ENCODE results near the gene PLEKHA1.

DNA sequence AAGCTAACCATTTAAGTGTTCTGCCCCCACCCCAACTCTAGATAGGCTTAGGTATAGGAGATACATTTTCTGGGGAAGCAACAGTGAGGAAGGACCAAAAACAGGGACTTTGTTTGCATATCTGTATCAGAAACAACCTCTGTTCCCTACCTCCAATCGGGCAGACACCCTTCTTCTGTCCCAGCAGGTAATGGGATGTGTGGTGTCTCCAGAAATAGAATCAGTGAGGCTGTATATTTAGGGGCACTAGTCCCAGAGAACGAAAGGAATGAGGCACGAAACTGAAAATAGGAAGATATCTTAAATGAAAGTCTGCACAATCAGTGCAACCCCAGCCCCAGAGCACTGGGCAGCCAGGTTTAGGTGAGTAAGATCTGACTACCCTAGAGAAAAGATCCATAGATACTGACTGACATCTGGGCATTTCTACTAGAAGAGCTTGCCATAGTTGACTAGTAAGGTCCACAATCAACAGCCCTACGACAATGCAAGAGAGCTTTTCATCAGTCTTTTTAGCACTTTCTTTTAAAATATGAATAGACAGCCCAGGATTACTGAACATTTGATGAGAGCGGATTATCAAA lies 28.1 kb downstream of the PLEKHA1 start:
- TF ChIP-seq GATA3 (IDR thresholded peaks at IDR 0.05; ENCODE audit: low read depth, low read length) (no peak), GATA2 (IDR thresholded peaks at IDR 0.05; ENCODE audit: low read depth, low read length) (no peak)
